Measurements from ENCODE around the gene COL4A3.

The COL4A3 gene

GRCh38 chr2:227163998-227164762, at the start of gene COL4A3, which contains the start of gene COL4A4:
TSS of gene COL4A3 (plus strand) at chr2:227164624. CDS start at chr2:227164727, 103 bp downstream.
TSS of gene COL4A4 (minus strand) at chr2:227164205. CDS start at chr2:227147483, 16,722 bp downstream.
- peak; percentile 64 for DNase-seq (ENCODE audit: low spot score)

- no peak for DNase-seq (ENCODE audit: low spot score)
Observed at GRCh38 chr2:227115761-227116160, 48.7 kb upstream of the COL4A3 start.

- DNase-seq (ENCODE audit: low spot score): no peak
Observed at GRCh38 chr2:227117027-227117426, 47.4 kb upstream of the COL4A3 start.

DNA sequence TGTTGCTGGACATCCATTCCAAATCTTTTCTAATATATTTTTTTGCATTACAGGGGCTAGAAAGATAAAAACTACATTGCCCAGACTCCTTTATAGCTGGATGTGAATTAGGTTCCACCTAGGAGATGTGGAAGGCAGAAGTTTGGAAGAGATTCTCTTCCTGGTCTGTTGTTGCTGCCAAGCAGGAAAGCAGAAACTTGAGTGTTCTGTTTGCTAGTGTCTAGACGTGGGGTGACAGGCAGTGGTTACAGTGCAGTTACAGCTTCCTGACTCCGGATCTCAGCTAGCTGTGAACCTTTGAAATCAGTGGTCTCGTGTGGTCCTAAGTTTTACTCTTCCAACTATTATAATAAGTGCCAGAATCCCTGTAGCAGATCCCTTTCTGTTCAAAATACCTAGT, 46.6 kb upstream of the COL4A3 start:
- DNase-seq (ENCODE audit: low spot score): no peak

- no peak for DNase-seq (ENCODE audit: low spot score)
Observed at GRCh38 chr2:227118353-227118752, 46.1 kb upstream of the COL4A3 start.

DNA sequence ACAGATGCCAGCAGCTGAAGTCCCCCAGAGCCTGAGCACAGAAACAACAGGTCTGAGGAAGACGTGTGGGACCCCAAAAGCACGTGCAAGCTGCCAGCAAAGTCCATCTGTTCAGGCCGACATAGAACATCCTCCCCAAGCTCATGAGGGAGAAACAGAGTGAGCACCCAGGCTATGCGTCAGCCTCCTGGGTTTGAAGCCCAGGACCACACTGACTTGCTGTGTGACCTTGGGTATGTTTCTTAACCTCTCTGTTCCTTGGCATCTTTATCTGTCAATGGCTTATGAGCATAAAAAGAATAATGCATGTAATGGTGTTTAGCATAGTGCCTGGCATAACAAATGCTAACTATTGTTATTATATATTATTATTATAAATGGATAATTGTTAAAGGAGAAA, 40.7 kb upstream of the COL4A3 start:
- DNase-seq (ENCODE audit: low spot score): no peak

- DNase-seq (ENCODE audit: low spot score): no peak
Observed at GRCh38 chr2:227124811-227125210, 39.6 kb upstream of the COL4A3 start.

GRCh38 chr2:227125506-227125905, 38.9 kb upstream of the COL4A3 start:
- no peak for DNase-seq (ENCODE audit: low spot score)

DNA sequence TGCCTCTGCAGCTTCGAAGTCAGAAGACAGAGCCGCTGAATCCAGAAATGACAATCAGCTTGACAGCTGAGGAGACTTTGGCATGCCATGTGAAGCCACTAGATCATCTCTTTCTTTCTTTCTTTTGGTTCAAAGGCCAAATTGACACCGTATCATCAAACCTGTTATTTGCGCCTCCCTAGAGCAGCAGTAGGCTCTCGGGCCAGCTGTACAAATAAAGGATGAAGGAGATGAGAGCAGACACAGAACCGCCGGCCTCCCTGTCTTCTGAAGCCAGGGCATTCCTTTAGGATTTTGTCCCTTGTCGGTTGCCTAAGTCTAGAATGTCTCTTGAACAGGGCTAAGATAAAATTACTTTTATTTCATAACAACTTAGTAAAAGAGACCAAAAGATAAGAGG, 37.2 kb upstream of the COL4A3 start:
- DNase-seq (ENCODE audit: low spot score): no peak

GRCh38 chr2:227130636-227131035, 33.8 kb upstream of the COL4A3 start:
- no peak for DNase-seq (ENCODE audit: low spot score)

GRCh38 chr2:227132986-227133385, 31.4 kb upstream of the COL4A3 start:
- DNase-seq (ENCODE audit: low spot score): no peak

DNA sequence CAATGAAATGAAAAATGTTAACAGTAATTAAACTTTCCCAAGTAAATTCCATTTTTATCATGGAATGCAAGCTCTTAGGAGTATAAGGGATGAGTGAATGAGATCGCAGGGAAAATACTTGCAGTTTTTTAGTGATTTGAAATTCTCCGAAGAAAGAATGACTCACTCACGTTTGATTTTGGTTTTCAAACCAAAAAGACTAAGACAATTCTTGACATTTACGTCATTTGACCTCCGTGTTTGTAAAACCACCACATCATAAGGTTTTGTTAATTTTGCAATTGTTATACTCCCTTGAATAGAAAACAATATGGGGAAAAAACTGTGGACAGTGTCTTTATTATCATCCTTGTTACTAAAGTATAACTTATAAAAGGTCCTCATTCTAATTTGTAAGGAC, 29.8 kb upstream of the COL4A3 start:
- no peak for DNase-seq (ENCODE audit: low spot score)

- DNase-seq (ENCODE audit: low spot score): no peak
Observed at GRCh38 chr2:227141301-227141700, 23.1 kb upstream of the COL4A3 start.

- DNase-seq (ENCODE audit: low spot score): no peak
Observed at GRCh38 chr2:227143895-227144294, 20.5 kb upstream of the COL4A3 start.

DNA sequence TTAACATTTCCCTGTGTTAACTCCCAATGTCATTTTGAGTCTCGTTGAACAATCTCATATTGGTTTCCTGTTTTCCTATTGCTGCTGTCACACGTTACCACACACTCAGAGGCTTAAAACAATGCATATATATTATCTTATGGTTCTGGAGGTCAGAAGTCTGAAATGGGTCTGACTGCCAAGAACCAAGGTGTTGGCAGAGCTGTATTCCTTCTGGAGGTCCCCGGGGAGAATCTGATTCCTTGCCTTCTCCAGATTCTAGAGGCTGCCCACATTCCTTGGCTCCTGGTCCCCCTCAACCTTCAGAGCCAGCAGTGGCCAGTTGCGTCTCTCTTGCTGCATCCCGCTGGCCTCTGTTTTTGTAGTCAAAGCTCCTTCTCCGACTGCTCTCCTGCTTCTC, 18.0 kb upstream of the COL4A3 start:
- no peak for DNase-seq (ENCODE audit: low spot score)

GRCh38 chr2:227147023-227147422, 17.4 kb upstream of the COL4A3 start:
- DNase-seq (ENCODE audit: low spot score): no peak

DNA sequence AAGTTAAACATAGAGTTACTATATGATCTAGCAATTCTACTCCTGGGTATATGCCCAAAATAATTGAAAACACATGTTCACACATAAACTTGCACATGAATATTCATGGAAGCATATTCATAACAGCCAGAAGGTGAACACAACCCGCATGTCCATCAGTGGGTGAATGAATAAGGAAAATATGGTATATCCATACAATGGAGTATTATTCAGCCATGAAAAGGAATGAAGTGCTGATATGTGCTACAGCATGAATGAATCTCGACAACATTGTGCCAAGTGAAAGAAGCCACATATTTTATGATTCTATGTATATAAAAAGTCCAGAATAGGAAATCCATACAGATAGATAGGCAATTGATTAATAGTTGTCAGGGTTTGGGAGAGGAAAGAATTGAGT, 16.3 kb upstream of the COL4A3 start:
- DNase-seq (ENCODE audit: low spot score): no peak

DNA sequence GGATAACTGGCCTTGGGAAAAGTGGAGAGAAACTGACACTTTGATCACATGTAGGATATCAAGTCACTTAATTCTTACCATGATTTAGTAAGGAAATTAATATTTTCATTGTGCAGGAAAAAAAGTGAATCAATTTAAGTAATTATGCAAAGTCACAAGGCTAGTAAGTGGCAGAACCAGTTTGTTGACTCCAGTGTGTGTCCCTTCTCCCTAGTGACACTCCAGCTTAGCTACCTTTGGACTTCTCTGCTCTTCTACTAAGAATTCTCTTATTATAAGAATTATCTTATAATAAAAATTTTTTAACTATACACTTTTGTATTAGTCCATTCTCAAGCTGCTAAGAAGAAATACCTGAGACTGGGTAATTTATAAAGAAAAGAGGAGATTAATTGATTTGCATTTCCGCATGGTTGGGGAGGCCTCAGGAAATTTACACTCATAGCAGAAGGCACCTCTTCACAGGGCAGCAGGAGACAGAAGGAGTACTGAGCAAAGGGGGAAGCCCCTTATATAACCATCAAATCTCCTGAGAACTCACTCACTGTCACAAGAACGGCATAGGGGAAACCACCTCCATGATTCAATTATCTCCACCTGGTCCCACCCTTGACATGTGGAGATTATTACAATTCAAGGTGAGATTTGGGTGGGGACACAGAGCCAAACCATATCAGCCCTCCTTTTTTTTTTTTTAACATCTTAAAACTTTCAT, 14.0 kb upstream of the COL4A3 start:
- DNase-seq (ENCODE audit: low spot score): no peak

GRCh38 chr2:227152093-227152766, 12.2 kb upstream of the COL4A3 start:
- no peak for DNase-seq (ENCODE audit: low spot score)

- DNase-seq (ENCODE audit: low spot score): peak; percentile 77
Observed at GRCh38 chr2:227153307-227153706, 11.1 kb upstream of the COL4A3 start.

GRCh38 chr2:227153758-227154486, 10.5 kb upstream of the COL4A3 start:
- peak; percentile 25 for DNase-seq (ENCODE audit: low spot score)

Data from kidney tubule cell (primary cell).